ENCODE measurements around the gene TFPI2. TPM values are rescaled to one million over a fixed set of nuclear protein-coding genes. Genes with fewer than 3 reads are reported as not detected.

The TFPI2 gene
- total RNA-seq, 1 experiment from 2014 or later = 4.4 TPM

- no peak overlapping the region for H2AK5ac ChIP-seq (ENCODE audit: insufficient read length, low read length)
- DNase-seq = no peak
- H3K4ac ChIP-seq (ENCODE audit: low read depth, low read length) = no peak overlapping the region
- H3K56ac ChIP-seq (ENCODE audit: insufficient read length, low read depth, low read length) = no peak overlapping the region
- H3K9ac ChIP-seq (ENCODE audit: extremely low read depth, insufficient read length, low read length) = no peak overlapping the region
- H2BK15ac ChIP-seq (ENCODE audit: low read depth, low read length) = no peak overlapping the region
- H3K36me3 Mint-ChIP-seq (ENCODE audit: insufficient read depth in 1 of 3, low read depth in 3 of 3) = peaks cover 2 to 6% (median 4%) of the 10 kb centered on the region in 3 experiments; a peak in 5 of 7 replicates
- no peak overlapping the region for H3K23ac ChIP-seq (ENCODE audit: insufficient read length, low read depth, low read length)
- no peaks in the 10 kb centered on the region for H3K27me3 ChIP-seq (ENCODE audit: insufficient read depth, low read length)
- H3K14ac ChIP-seq (ENCODE audit: insufficient read depth, low read length) = no peak overlapping the region
- no peak overlapping the region for H4K8ac ChIP-seq (replicated peaks; ENCODE audit: insufficient read length, low read depth, low read length)
- H2BK12ac ChIP-seq (ENCODE audit: insufficient read length, low read depth, low read length) = no peak overlapping the region
- no peak overlapping the region for H3K18ac ChIP-seq (ENCODE audit: insufficient read length, low read depth, low read length)
- H3K79me1 ChIP-seq (ENCODE audit: insufficient read depth, low read depth, low read length, poor library complexity, severe bottlenecking) = no peaks in the 10 kb centered on the region
- no peak overlapping the region for H2BK5ac ChIP-seq (ENCODE audit: insufficient read length, low read length)
- H3K9me3 ChIP-seq (ENCODE audit: control insufficient read depth, low read depth, low read length) = no peaks in the 10 kb centered on the region
- no peak overlapping the region for H2AFZ ChIP-seq (ENCODE audit: low read length)
- H3K9me3 Mint-ChIP-seq = peaks cover 6 to 9% of the 10 kb centered on the region in 2 experiments
- no peak overlapping the region for H2BK120ac ChIP-seq (ENCODE audit: low read depth, low read length, poor library complexity, severe bottlenecking)
- no peak overlapping the region for H4K91ac ChIP-seq (ENCODE audit: insufficient read length, low read depth, low read length)
- TF ChIP-seq CTCF (conservative IDR thresholded peaks at IDR 0.05) = no peak
- H4K20me1 ChIP-seq (ENCODE audit: control insufficient read depth, insufficient read depth, insufficient read length) = no peaks in the 10 kb centered on the region
- H3T11ph ChIP-seq (ENCODE audit: low read length) = no peak overlapping the region
- no peaks in the 10 kb centered on the region for H3K4me1 Mint-ChIP-seq
- no peak overlapping the region for H3K4me3 Mint-ChIP-seq
- H3K23me2 ChIP-seq (ENCODE audit: insufficient read length, low read depth, low read length, poor library complexity, severe bottlenecking) = no peaks in the 10 kb centered on the region
- no peaks in the 10 kb centered on the region for H3K79me2 ChIP-seq (ENCODE audit: insufficient read depth, low read length)
- no peaks in the 10 kb centered on the region for H3K4me1 ChIP-seq (ENCODE audit: insufficient read depth, low read length)
- H3K27ac ChIP-seq (ENCODE audit: insufficient read length, low read depth, low read length) = no peak overlapping the region
- H4K5ac ChIP-seq (ENCODE audit: insufficient read length, low read depth, low read length) = no peak overlapping the region
- no peak overlapping the region for H3K4me2 ChIP-seq (ENCODE audit: insufficient read depth, insufficient read length, low read length)
- no peak overlapping the region for H2BK20ac ChIP-seq (ENCODE audit: low read depth, low read length, poor library complexity, severe bottlenecking)
- no peaks in the 10 kb centered on the region for H3K27me3 Mint-ChIP-seq (ENCODE audit: low read depth)
- no peak overlapping the region for H3K27ac Mint-ChIP-seq
Measured at GRCh38 chr7:93882468-93882867, 8.1 kb downstream of the TFPI2 start.
